H9 (cell line): ENCODE results near the gene DIP2C. TPM values are rescaled to one million over a fixed set of nuclear protein-coding genes. Genes with fewer than 3 reads are reported as not detected.

Experiments
- DNase-seq: peaks from one replicate; pipeline ENCODE4 v3.0.0-alpha.2; 2017
- H2AFZ ChIP-seq: one replicate; pipeline ENCODE4 v1.6.1; 2013; ENCODE audit warnings: mild to moderate bottlenecking, low read length, control low read depth, moderate library complexity
- H2AK5ac ChIP-seq: 2 replicates; pipeline ENCODE4 v1.6.1; 2013; ENCODE audit warnings: low read length, control low read depth, mixed read lengths; ENCODE audit not compliant: insufficient read length
- H2BK120ac ChIP-seq: one replicate; pipeline ENCODE4 v1.6.1; 2013; ENCODE audit warnings: low read depth, mild to moderate bottlenecking, low read length, control low read depth, inconsistent platforms; ENCODE audit not compliant: poor library complexity, severe bottlenecking
- H2BK12ac ChIP-seq: 2 replicates; pipeline ENCODE4 v1.6.1; 2013; ENCODE audit warnings: low read length, control low read depth, mixed read lengths, low read depth; ENCODE audit not compliant: insufficient read length
- H2BK15ac ChIP-seq: 2 replicates; pipeline ENCODE4 v1.6.1; 2013; ENCODE audit warnings: low read depth, low read length, control low read depth
- H2BK20ac ChIP-seq: one replicate; pipeline ENCODE4 v1.6.1; 2013; ENCODE audit warnings: low read depth, mild to moderate bottlenecking, low read length, control low read depth, inconsistent platforms; ENCODE audit not compliant: poor library complexity, severe bottlenecking
- H2BK5ac ChIP-seq: 2 replicates; pipeline ENCODE4 v1.6.1; 2013; ENCODE audit warnings: low read length, control low read depth, mixed read lengths; ENCODE audit not compliant: insufficient read length
- H3K14ac ChIP-seq: 2 replicates; pipeline ENCODE4 v1.6.1; 2013; ENCODE audit warnings: low read length, control low read depth; ENCODE audit not compliant: insufficient read depth
- H3K18ac ChIP-seq: 2 replicates; pipeline ENCODE4 v1.6.1; 2013; ENCODE audit warnings: low read depth, mild to moderate bottlenecking, mixed read lengths, low read length, control low read depth; ENCODE audit not compliant: insufficient read length
- H3K23ac ChIP-seq: 2 replicates; pipeline ENCODE4 v1.6.1; 2013; ENCODE audit warnings: low read length, control low read depth, mixed read lengths, low read depth; ENCODE audit not compliant: insufficient read length
- H3K23me2 ChIP-seq: 2 replicates; pipeline ENCODE4 v1.6.1; 2013; ENCODE audit warnings: low read depth, mild to moderate bottlenecking, mixed read lengths, low read length, control low read depth; ENCODE audit not compliant: insufficient read length, poor library complexity, severe bottlenecking
- H3K27ac ChIP-seq: 2 replicates; pipeline ENCODE4 v1.5.1; 2013; ENCODE audit warnings: low read length, control low read depth, mixed read lengths, low read depth; ENCODE audit not compliant: insufficient read length
- H3K27me3 ChIP-seq: 2 replicates; pipeline ENCODE4 v1.6.1; 2013; ENCODE audit warnings: low read length, control low read depth, inconsistent platforms; ENCODE audit not compliant: insufficient read depth
- H3K4ac ChIP-seq: 2 replicates; pipeline ENCODE4 v1.6.1; 2013; ENCODE audit warnings: low read depth, mild to moderate bottlenecking, control low read depth, inconsistent platforms, low read length, moderate library complexity
- H3K4me1 ChIP-seq: 2 replicates; pipeline ENCODE4 v1.6.1; 2013; ENCODE audit warnings: low read length, control low read depth, inconsistent platforms; ENCODE audit not compliant: insufficient read depth
- H3K4me2 ChIP-seq: 2 replicates; pipeline ENCODE4 v1.6.1; 2013; ENCODE audit warnings: low read length, control low read depth, mixed read lengths; ENCODE audit not compliant: insufficient read length, insufficient read depth
- H3K56ac ChIP-seq: 2 replicates; pipeline ENCODE4 v1.6.1; 2013; ENCODE audit warnings: low read depth, mild to moderate bottlenecking, mixed read lengths, low read length, control low read depth; ENCODE audit not compliant: insufficient read length
- H3K79me1 ChIP-seq: 2 replicates; pipeline ENCODE4 v1.6.1; 2013; ENCODE audit warnings: low read depth, mild to moderate bottlenecking, moderate library complexity, low read length, control low read depth, inconsistent platforms; ENCODE audit not compliant: insufficient read depth, poor library complexity, severe bottlenecking
- H3K79me2 ChIP-seq: 2 replicates; pipeline ENCODE4 v1.6.1; 2013; ENCODE audit warnings: low read length, control low read depth, inconsistent platforms; ENCODE audit not compliant: insufficient read depth
- H3K9ac ChIP-seq: 2 replicates; pipeline ENCODE4 v1.6.1; 2013; ENCODE audit warnings: low read length, control low read depth, mixed read lengths; ENCODE audit not compliant: insufficient read length; ENCODE audit errors: extremely low read depth
- H3K9me3 ChIP-seq: one replicate; pipeline ENCODE4 v1.6.1; 2013; ENCODE audit warnings: low read depth, low read length, inconsistent platforms; ENCODE audit not compliant: control insufficient read depth
- H3T11ph ChIP-seq: one replicate; pipeline ENCODE4 v1.6.1; 2013; ENCODE audit warnings: mild to moderate bottlenecking, low read length, control low read depth, inconsistent platforms
- H4K20me1 ChIP-seq: one replicate; pipeline ENCODE4 v1.6.1; 2013; ENCODE audit not compliant: control insufficient read depth, insufficient read length, insufficient read depth
- H4K5ac ChIP-seq: 2 replicates; pipeline ENCODE4 v1.6.1; 2013; ENCODE audit warnings: low read depth, mild to moderate bottlenecking, mixed read lengths, low read length, control low read depth; ENCODE audit not compliant: insufficient read length
- H4K8ac ChIP-seq: replicated peaks from 2 replicates; pipeline ENCODE4 v1.6.1; 2013; ENCODE audit warnings: low read length, control low read depth, mixed read lengths, low read depth; ENCODE audit not compliant: insufficient read length
- H4K91ac ChIP-seq: 2 replicates; pipeline ENCODE4 v1.6.1; 2013; ENCODE audit warnings: low read depth, mild to moderate bottlenecking, moderate library complexity, mixed read lengths, low read length, control low read depth; ENCODE audit not compliant: insufficient read length
- H3K27ac Mint-ChIP-seq, 3 experiments: 2 replicates in 2 of 3; 3 replicates in 1 of 3; pipeline ENCODE4 v1.8.0; 2020 to 2021; ENCODE audit warnings: mixed read lengths in 3 of 3, mild to moderate bottlenecking in 1 of 3, moderate library complexity in 1 of 3
- H3K27me3 Mint-ChIP-seq: 2 replicates; pipeline ENCODE4 v1.8.0; 2021; ENCODE audit warnings: low read depth, mild to moderate bottlenecking, moderate library complexity, mixed read lengths
- H3K36me3 Mint-ChIP-seq, 3 experiments: 2 replicates in 2 of 3; 3 replicates in 1 of 3; pipeline ENCODE4 v1.8.0; 2020 to 2021; ENCODE audit warnings: low read depth in 3 of 3, mixed read lengths in 3 of 3; ENCODE audit not compliant: insufficient read depth in 1 of 3
- H3K4me1 Mint-ChIP-seq, 2 experiments: 2 replicates each; pipeline ENCODE4 v1.8.0; 2020; ENCODE audit warnings: mixed read lengths in 2 of 2
- H3K4me3 Mint-ChIP-seq, 2 experiments: 2 replicates in 1 of 2; 3 replicates in 1 of 2; pipeline ENCODE4 v1.8.0; 2020 to 2021; ENCODE audit warnings: mild to moderate bottlenecking in 2 of 2, mixed read lengths in 2 of 2, moderate library complexity in 1 of 2
- H3K9me3 Mint-ChIP-seq, 2 experiments: 2 replicates in 1 of 2; 3 replicates in 1 of 2; pipeline ENCODE4 v1.8.0; 2020; ENCODE audit warnings: mild to moderate bottlenecking in 2 of 2, mixed read lengths in 2 of 2, moderate library complexity in 1 of 2
- WGBS: extraction: QIAGEN DNeasy Blood & Tissue Kit; methylation state at CpG from one replicate; pipeline ENCODE4 v1.1.7; 2013; ENCODE audit warnings: missing lambda C conversion rate, low lambda C conversion rate, mixed read lengths; ENCODE audit not compliant: insufficient read length; ENCODE audit errors: extremely low coverage; 5-methylcytosine and 5-hydroxymethylcytosine counted together
- total RNA-seq: library from RNA; stranded (reverse); gene quantifications from 2 replicates; pipeline ENCODE4 v1.2.1, GENCODE V29; 2021
- TF ChIP-seq, protein P1 (sequence below): fragments of 200-600 bp; sonication (generic); conservative IDR thresholded peaks from 3 replicates; pipeline ENCODE4 v1.8.0; 2021; ENCODE audit warnings: antibody characterized with exemption, mild to moderate bottlenecking

DIP2C gene
- total RNA-seq, 1 experiment from 2014 or later = 7.9 TPM

GRCh38 chr10:591646-592045 is 97.8 kb downstream of the DIP2C start:
- peaks cover 2% of the 10 kb centered on the region for H3K79me1 ChIP-seq
- no peaks in the 10 kb centered on the region for H3K4me1 ChIP-seq
- Mint-ChIP-seq H3K9me3 (no peaks in the 10 kb centered on the region), H3K36me3 (no peaks in the 10 kb centered on the region), H3K27ac (peak overlapping the region in 1 of 3 experiments; percentile 15; a peak in 1 of 7 replicates), H3K4me3 (no peak overlapping the region; a peak in 1 of 5 replicates), H3K4me1 (peaks cover 10% of the 10 kb centered on the region in 2 experiments; a peak in 3 of 4 replicates), H3K27me3 (no peaks in the 10 kb centered on the region)
- no peak overlapping the region for H3K4ac ChIP-seq
- no CpG with 5 or more reads among the region's 11 CpGs for WGBS
- no peaks in the 10 kb centered on the region for H4K20me1 ChIP-seq
- no peak overlapping the region for H2BK20ac ChIP-seq
- H3K79me2 ChIP-seq = no peaks in the 10 kb centered on the region; the same call in 1 of the 2 replicates
- no peak overlapping the region for H3K23ac ChIP-seq
- DNase-seq = no peak
- H3K27ac ChIP-seq = no peak overlapping the region
- H3K14ac ChIP-seq = no peak overlapping the region
- H3K4me2 ChIP-seq = no peak overlapping the region
- TF ChIP-seq, protein P1, sequence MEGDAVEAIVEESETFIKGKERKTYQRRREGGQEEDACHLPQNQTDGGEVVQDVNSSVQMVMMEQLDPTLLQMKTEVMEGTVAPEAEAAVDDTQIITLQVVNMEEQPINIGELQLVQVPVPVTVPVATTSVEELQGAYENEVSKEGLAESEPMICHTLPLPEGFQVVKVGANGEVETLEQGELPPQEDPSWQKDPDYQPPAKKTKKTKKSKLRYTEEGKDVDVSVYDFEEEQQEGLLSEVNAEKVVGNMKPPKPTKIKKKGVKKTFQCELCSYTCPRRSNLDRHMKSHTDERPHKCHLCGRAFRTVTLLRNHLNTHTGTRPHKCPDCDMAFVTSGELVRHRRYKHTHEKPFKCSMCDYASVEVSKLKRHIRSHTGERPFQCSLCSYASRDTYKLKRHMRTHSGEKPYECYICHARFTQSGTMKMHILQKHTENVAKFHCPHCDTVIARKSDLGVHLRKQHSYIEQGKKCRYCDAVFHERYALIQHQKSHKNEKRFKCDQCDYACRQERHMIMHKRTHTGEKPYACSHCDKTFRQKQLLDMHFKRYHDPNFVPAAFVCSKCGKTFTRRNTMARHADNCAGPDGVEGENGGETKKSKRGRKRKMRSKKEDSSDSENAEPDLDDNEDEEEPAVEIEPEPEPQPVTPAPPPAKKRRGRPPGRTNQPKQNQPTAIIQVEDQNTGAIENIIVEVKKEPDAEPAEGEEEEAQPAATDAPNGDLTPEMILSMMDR = no peak
- H3K18ac ChIP-seq = no peak overlapping the region
- H3K27me3 ChIP-seq = no peaks in the 10 kb centered on the region
- H3K23me2 ChIP-seq = no peaks in the 10 kb centered on the region
- H4K8ac ChIP-seq = no peak overlapping the region
- no peak overlapping the region for H3K56ac ChIP-seq
- H3K9ac ChIP-seq = no peak overlapping the region
- no peak overlapping the region for H2BK120ac ChIP-seq
- no peak overlapping the region for H2BK12ac ChIP-seq
- H3T11ph ChIP-seq = no peak overlapping the region
- H3K9me3 ChIP-seq = no peaks in the 10 kb centered on the region
- no peak overlapping the region for H4K91ac ChIP-seq
- no peak overlapping the region for H2BK15ac ChIP-seq
- H2AK5ac ChIP-seq = no peak overlapping the region
- no peak overlapping the region for H4K5ac ChIP-seq
- H2BK5ac ChIP-seq = no peak overlapping the region
- H2AFZ ChIP-seq = no peak overlapping the region
